AG10803 (cell line): ENCODE data around the gene SLX4IP.
"Not testable (repeated sequence)": the region's sequence is repeated elsewhere in the genome, so short reads cannot be mapped to it uniquely, and the experiment has no call there.

ENCODE experiments used
- DNase-seq: peaks from one replicate; pipeline ENCODE4 v3.0.0; 2010; ENCODE audit warnings: low read depth
- H3K4me3 ChIP-seq: 2 replicates; pipeline ENCODE4 v1.5.1; 2011; ENCODE audit warnings: mild to moderate bottlenecking, low read length, control low read depth
- CTCF ChIP-seq: conservative IDR thresholded peaks from 2 replicates; pipeline ENCODE4 v1.5.1; 2011; ENCODE audit warnings: mild to moderate bottlenecking, low read length, control low read depth, inconsistent platforms

The SLX4IP gene

GRCh38 chr20:10609276-10609675 is 174.2 kb downstream of the SLX4IP start:
- no peak for TF ChIP-seq CTCF
- H3K4me3 ChIP-seq, result no peak overlapping the region
- peak; percentile 92 for DNase-seq

DNA sequence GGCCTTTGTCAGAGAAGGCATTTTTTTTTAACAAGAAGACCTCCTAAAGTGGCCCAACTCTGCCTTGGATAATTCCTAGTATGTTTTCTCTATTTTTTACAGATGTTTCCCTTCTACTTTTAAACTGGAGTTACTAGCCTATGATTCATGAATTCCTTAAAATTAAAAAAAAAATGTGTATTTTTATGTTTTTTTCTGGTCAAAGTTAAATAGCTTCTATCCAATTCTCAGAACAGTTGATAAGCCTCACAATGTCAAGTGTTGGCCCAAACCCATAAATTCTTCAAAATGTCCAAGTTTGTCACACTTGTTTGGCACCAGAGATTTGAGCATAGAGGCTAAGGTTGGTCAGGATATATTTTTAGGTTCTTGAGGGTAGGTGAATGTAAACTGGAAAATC is 174.7 kb downstream of the SLX4IP start:
- DNase-seq, result peak; percentile 58
- H3K4me3 ChIP-seq, result no peak overlapping the region
- no peak for TF ChIP-seq CTCF

DNA sequence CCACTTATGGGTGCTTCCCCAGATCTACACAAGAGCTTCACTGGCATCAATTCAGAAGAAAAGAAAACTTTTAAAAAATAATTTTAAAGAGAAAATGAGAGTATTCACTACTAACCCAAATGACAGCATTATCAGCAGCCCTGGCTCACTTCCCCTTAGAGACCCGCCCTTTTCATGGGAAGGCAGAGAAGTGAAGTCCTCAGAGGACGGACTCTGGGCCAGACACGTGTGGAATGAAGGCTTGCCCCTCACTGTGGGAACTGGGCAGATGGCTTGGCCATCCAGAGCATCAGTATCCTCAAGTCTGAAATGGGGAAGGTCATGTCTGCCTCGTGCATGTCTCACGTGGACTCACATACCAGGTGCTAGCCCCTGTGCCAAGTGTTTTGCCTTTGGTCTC is 175.1 kb downstream of the SLX4IP start:
- TF ChIP-seq CTCF, result no peak
- no peak overlapping the region for H3K4me3 ChIP-seq
- DNase-seq, result peak; percentile 38

GRCh38 chr20:10611357-10611756 is 176.3 kb downstream of the SLX4IP start:
- peak; percentile 56 for TF ChIP-seq CTCF
- H3K4me3 ChIP-seq, result no peak overlapping the region
- peak; percentile 50 for DNase-seq

DNA sequence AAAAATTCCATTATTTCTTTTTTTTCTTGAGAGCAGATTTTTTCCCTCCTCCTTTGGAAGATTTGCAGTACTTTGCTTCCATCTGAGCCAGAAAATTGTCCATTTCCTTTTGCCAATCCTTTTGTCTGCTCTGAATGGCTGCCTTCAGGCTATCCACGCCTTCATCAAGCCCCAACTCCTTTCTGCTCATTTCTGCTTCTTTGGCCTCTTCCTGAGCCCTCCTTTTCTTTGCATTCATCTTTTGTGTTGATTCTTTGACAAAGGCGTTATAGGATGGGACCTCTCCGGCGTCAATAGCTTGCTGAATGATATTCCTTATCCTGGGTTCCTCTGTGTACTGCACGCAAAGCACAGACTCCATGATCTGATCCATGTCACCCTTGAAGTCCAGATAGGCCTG is 178.3 kb downstream of the SLX4IP start:
- not testable (repeated sequence) for DNase-seq, H3K4me3 ChIP-seq

GRCh38 chr20:10613911-10614310 is 178.8 kb downstream of the SLX4IP start:
- TF ChIP-seq CTCF, result no peak
- H3K4me3 ChIP-seq, result no peak overlapping the region
- DNase-seq, result no peak

- no peak for DNase-seq
- no peak for TF ChIP-seq CTCF
- no peak overlapping the region for H3K4me3 ChIP-seq
Observed at GRCh38 chr20:10616212-10616611, 181.1 kb downstream of the SLX4IP start.

GRCh38 chr20:10617549-10618133 is 182.5 kb downstream of the SLX4IP start:
- H3K4me3 ChIP-seq, DNase-seq: not testable (repeated sequence)
